Measurements from ENCODE around the gene RPA1. TPM values are rescaled to one million over a fixed set of nuclear protein-coding genes. Genes with fewer than 3 reads are reported as not detected.

RPA1 gene
- polyA plus RNA-seq, 1 donor from 2014 or later, result 8.4 TPM

- TF ChIP-seq, protein P1, sequence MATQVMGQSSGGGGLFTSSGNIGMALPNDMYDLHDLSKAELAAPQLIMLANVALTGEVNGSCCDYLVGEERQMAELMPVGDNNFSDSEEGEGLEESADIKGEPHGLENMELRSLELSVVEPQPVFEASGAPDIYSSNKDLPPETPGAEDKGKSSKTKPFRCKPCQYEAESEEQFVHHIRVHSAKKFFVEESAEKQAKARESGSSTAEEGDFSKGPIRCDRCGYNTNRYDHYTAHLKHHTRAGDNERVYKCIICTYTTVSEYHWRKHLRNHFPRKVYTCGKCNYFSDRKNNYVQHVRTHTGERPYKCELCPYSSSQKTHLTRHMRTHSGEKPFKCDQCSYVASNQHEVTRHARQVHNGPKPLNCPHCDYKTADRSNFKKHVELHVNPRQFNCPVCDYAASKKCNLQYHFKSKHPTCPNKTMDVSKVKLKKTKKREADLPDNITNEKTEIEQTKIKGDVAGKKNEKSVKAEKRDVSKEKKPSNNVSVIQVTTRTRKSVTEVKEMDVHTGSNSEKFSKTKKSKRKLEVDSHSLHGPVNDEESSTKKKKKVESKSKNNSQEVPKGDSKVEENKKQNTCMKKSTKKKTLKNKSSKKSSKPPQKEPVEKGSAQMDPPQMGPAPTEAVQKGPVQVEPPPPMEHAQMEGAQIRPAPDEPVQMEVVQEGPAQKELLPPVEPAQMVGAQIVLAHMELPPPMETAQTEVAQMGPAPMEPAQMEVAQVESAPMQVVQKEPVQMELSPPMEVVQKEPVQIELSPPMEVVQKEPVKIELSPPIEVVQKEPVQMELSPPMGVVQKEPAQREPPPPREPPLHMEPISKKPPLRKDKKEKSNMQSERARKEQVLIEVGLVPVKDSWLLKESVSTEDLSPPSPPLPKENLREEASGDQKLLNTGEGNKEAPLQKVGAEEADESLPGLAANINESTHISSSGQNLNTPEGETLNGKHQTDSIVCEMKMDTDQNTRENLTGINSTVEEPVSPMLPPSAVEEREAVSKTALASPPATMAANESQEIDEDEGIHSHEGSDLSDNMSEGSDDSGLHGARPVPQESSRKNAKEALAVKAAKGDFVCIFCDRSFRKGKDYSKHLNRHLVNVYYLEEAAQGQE (IDR thresholded peaks at IDR 0.05; ENCODE audit: borderline replicate concordance), result no peak
These were observed 45.8 kb downstream of the RPA1 start (continued) for GRCh38 chr17:1875597-1875996.

- Histone ChIP-seq H3K9me3 (ENCODE audit: low read length) (no peaks in the 10 kb centered on the region), H3K27me3 (ENCODE audit: insufficient read depth, low read depth, low read length) (no peaks in the 10 kb centered on the region), H3K9ac (ENCODE audit: low read length) (no peak overlapping the region), H3K4me2 (ENCODE audit: low read length) (no peak overlapping the region), H3K36me3 (ENCODE audit: insufficient read depth, low read length) (no peaks in the 10 kb centered on the region), H3K79me2 (replicated peaks; ENCODE audit: insufficient read depth, low read length) (no peaks in the 10 kb centered on the region), H3K9me2 (ENCODE audit: insufficient read depth, low read length) (no peaks in the 10 kb centered on the region), H2AFZ (ENCODE audit: low read depth, low read length) (no peak overlapping the region), H3K4me3 (ENCODE audit: low read length) (no peak overlapping the region), H3K27ac (ENCODE audit: low read length) (no peak overlapping the region), H3F3A (ENCODE audit: insufficient read depth, low read length, poor library complexity, severe bottlenecking) (no peaks in the 10 kb centered on the region), H4K20me1 (ENCODE audit: insufficient read depth) (no peaks in the 10 kb centered on the region)
- TF ChIP-seq SMC3 (conservative IDR thresholded peaks at IDR 0.05; ENCODE audit: poor library complexity) (no peak), TAF1 (IDR thresholded peaks at IDR 0.05; ENCODE audit: low read depth) (no peak), POLR2AphosphoS5 (IDR thresholded peaks at IDR 0.05) (no peak), MXI1 (conservative IDR thresholded peaks at IDR 0.05; ENCODE audit: poor library complexity, severe bottlenecking) (no peak), EP300 (conservative IDR thresholded peaks at IDR 0.05; ENCODE audit: poor library complexity, severe bottlenecking) (no peak), RAD21 (conservative IDR thresholded peaks at IDR 0.05) (no peak), EZH2 (IDR thresholded peaks at IDR 0.05; ENCODE audit: borderline replicate concordance, insufficient read depth, low read length, poor library complexity, severe bottlenecking) (no peak)
- TF ChIP-seq, protein P2, sequence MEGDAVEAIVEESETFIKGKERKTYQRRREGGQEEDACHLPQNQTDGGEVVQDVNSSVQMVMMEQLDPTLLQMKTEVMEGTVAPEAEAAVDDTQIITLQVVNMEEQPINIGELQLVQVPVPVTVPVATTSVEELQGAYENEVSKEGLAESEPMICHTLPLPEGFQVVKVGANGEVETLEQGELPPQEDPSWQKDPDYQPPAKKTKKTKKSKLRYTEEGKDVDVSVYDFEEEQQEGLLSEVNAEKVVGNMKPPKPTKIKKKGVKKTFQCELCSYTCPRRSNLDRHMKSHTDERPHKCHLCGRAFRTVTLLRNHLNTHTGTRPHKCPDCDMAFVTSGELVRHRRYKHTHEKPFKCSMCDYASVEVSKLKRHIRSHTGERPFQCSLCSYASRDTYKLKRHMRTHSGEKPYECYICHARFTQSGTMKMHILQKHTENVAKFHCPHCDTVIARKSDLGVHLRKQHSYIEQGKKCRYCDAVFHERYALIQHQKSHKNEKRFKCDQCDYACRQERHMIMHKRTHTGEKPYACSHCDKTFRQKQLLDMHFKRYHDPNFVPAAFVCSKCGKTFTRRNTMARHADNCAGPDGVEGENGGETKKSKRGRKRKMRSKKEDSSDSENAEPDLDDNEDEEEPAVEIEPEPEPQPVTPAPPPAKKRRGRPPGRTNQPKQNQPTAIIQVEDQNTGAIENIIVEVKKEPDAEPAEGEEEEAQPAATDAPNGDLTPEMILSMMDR (IDR thresholded peaks at IDR 0.05; ENCODE audit: poor library complexity, severe bottlenecking), result no peak
- TF ChIP-seq, protein P1 (IDR thresholded peaks at IDR 0.05; ENCODE audit: borderline replicate concordance), result no peak
These were observed 48.8 kb downstream of the RPA1 start for GRCh38 chr17:1878419-1879121.

Measured in neural cell (in vitro differentiated cells).